ENCODE data around the gene RXYLT1. TPM values are rescaled to one million over a fixed set of nuclear protein-coding genes. Genes with fewer than 3 reads are reported as not detected.

RXYLT1 gene
- total RNA-seq, 1 donor from 2014 or later, result 13.3 TPM

GRCh38 chr12:63843254-63843720 lies 63.6 kb downstream of the RXYLT1 start:
- ATAC-seq (no peak), DNase-seq (no peak)
- H3K27ac ChIP-seq, result peak overlapping the region; percentile 88
- H3K4me3 ChIP-seq, result peak overlapping the region; percentile 86
- H3K36me3 ChIP-seq, result no peaks in the 10 kb centered on the region
- H3K4me1 ChIP-seq, result no peaks in the 10 kb centered on the region
- intact Hi-C loops (cut with DNase I), result loop anchor here (10.0 kb wide), 1 partner anchor 342 kb away; no protein-coding TSS in a partner anchor
- no peaks in the 10 kb centered on the region for H3K9me3 ChIP-seq
- no peaks in the 10 kb centered on the region for H3K27me3 ChIP-seq
- no peak for TF ChIP-seq CTCF (IDR thresholded peaks at IDR 0.05)

- no peaks in the 10 kb centered on the region for H3K27me3 ChIP-seq
- H3K4me3 ChIP-seq, result peak overlapping the region; percentile 86
- H3K9me3 ChIP-seq, result no peaks in the 10 kb centered on the region
- peak; percentile 87 for TF ChIP-seq CTCF (IDR thresholded peaks at IDR 0.05)
- peak overlapping the region; percentile 88 for H3K27ac ChIP-seq
- DNase-seq (peak; percentile 94), ATAC-seq (peak; percentile 97)
- no peaks in the 10 kb centered on the region for H3K36me3 ChIP-seq
- no peaks in the 10 kb centered on the region for H3K4me1 ChIP-seq
- intact Hi-C loops (cut with DNase I), result loop anchor here (10.0 kb wide), 1 partner anchor 341 kb away; no protein-coding TSS in a partner anchor
Observed at GRCh38 chr12:63843721-63844390, 64.1 kb downstream of the RXYLT1 start.

GRCh38 chr12:63844391-63845341 lies 65.0 kb downstream of the RXYLT1 start, which contains the start of gene SRGAP1:
Gene SRGAP1, plus strand, starts transcription at chr12:63844700. Its CDS starts 117 bp downstream, at chr12:63844817.
- intact Hi-C loops (cut with DNase I), result loop anchor here (10.0 kb wide), 1 partner anchor 340 kb away; no protein-coding TSS in a partner anchor
- H3K27me3 ChIP-seq, result no peaks in the 10 kb centered on the region
- H3K9me3 ChIP-seq, result no peaks in the 10 kb centered on the region
- ATAC-seq (peak; percentile 49), DNase-seq (peak; percentile 76)
- no peak for TF ChIP-seq CTCF (IDR thresholded peaks at IDR 0.05)
- H3K27ac ChIP-seq, result peak within 1 kb of the TSS; percentile 88
- no peaks in the 10 kb centered on the region for H3K36me3 ChIP-seq
- H3K4me3 ChIP-seq, result peak within 1 kb of the TSS; percentile 86
- H3K4me1 ChIP-seq, result no peaks in the 10 kb centered on the region

GRCh38 chr12:63845726-63846125 lies 66.0 kb downstream of the RXYLT1 start:
- TF ChIP-seq CTCF (IDR thresholded peaks at IDR 0.05), result no peak
- Histone ChIP-seq H3K9me3 (no peaks in the 10 kb centered on the region), H3K36me3 (no peaks in the 10 kb centered on the region), H3K4me3 (peak overlapping the region; percentile 86), H3K27ac (no peak overlapping the region), H3K27me3 (no peaks in the 10 kb centered on the region), H3K4me1 (no peaks in the 10 kb centered on the region)
- intact Hi-C loops (cut with DNase I), result loop anchor here (10.0 kb wide), 1 partner anchor 339 kb away; no protein-coding TSS in a partner anchor
- DNase-seq (no peak), ATAC-seq (no peak)

- Histone ChIP-seq H3K27ac (no peak overlapping the region), H3K27me3 (no peaks in the 10 kb centered on the region), H3K4me1 (no peaks in the 10 kb centered on the region), H3K9me3 (no peaks in the 10 kb centered on the region), H3K4me3 (peak overlapping the region; percentile 86), H3K36me3 (no peaks in the 10 kb centered on the region)
- no peak for TF ChIP-seq CTCF (IDR thresholded peaks at IDR 0.05)
- no peak for DNase-seq
- no peak for ATAC-seq
- intact Hi-C loops (cut with DNase I), result loop anchor here (10.0 kb wide), 1 partner anchor 338 kb away; no protein-coding TSS in a partner anchor
Observed at GRCh38 chr12:63846238-63846967, 66.7 kb downstream of the RXYLT1 start.
